ENCODE data around the gene FOXA3. TPM values are rescaled to one million over a fixed set of nuclear protein-coding genes. Genes with fewer than 3 reads are reported as not detected.
A peak's percentile ranks its signal among the peaks of the same experiment; 100 is the strongest.

Gene FOXA3
- total and polyA plus RNA-seq, 10 of the 15 experiments (the other 5 are each of a cell fraction or from before 2014, with no cell fraction given): 0.04 to 0.83 (median 0.11) TPM; not detected in 5

DNA sequence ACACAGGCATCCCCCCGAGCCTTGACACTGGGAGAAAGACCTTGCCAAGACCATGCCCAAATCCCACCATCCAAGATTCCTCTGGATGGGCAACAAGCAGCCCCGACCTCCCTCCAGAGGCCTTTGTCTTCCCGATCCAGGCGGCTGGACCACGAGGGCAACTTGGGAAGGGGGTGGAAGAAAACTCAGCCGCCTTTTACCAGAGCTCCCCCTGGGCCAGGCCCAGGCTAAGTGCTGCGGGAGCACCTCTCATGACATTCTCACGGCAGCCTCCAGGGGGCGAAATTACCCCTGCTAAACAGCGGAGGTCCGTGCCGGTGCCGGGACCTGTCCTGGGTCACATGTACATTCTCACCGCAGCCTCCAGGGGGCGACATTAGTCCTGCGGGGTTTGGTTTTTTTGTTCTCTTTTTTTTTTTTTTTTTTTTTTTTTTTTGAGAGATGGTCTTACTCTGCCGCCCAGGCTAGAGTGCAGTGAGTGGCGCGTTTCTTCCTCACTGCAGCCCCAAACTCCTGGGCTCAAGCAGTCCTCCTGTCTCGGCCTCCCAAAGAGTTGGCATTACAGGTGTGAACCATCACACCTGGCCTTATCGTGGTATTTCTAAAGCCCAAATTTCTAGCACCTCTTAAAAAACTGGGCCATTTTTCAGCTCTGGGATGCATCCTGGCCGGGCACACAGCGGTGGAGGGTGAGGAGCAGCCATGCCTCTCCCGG is 47.0 kb upstream of the FOXA3 start:
- peak; percentile 75 for DNase-seq (ENCODE audit: low read depth, low spot score)
- H4K20me1 ChIP-seq (ENCODE audit: control insufficient read depth, insufficient read depth): no peaks in the 10 kb centered on the region
- H2AFZ ChIP-seq (ENCODE audit: control insufficient read depth, low read depth, low read length): no peak overlapping the region
- H3K4me1 ChIP-seq (ENCODE audit: control insufficient read depth, insufficient read depth, low read length): no peaks in the 10 kb centered on the region
- WGBS (ENCODE audit: insufficient coverage, insufficient replicate concordance, low lambda C conversion rate, missing lambda C conversion rate): 20% methylated on average over 23 of the region's 24 CpGs
- H3K27ac ChIP-seq (ENCODE audit: control insufficient read depth, insufficient read depth): no peak overlapping the region
- H3K4me3 ChIP-seq: no peak overlapping the region
- H3K9ac ChIP-seq (ENCODE audit: control insufficient read depth, insufficient read depth, low read length): no peak overlapping the region
- no TSS peak for BruUV-seq (replicated peaks)
- peaks cover 4 to 6% of the 10 kb centered on the region in 2 experiments for H3K36me3 ChIP-seq (ENCODE audit: control insufficient read depth in 2 of 2, insufficient read depth in 2 of 2, low read length in 1 of 2)
- POLR2A ChIA-PET: interaction anchor here (0.6 to 1.9 kb wide), 5 partner anchors 17 to 65 kb away, joined by 3 to 8 read pairs (median 4); partner anchors contain the start of gene SYMPK
- intact Hi-C loops (cut with micrococcal nuclease; ENCODE audit: unreplicated experiment): loop anchor here (1.0 to 10.0 kb wide), 3 partner anchors 66 to 178 kb away; partner anchors contain the start of genes CCDC61 and MYPOP
- no peaks in the 10 kb centered on the region for H3K27me3 ChIP-seq (replicated peaks in 1 of 2; ENCODE audit: control insufficient read depth in 2 of 2, insufficient read depth in 2 of 2, low read length in 1 of 2)
- in situ Hi-C loops (cut with MboI): no loop called here
- SMC1A ChIA-PET (ENCODE audit: uncharacterized antibody, unreplicated experiment): interaction anchor here (0.6 to 1.8 kb wide), 5 partner anchors 17 to 200 kb away, joined by 3 to 9 read pairs (median 5); partner anchors contain the start of gene SYMPK
- ATAC-seq: peak; percentile 99
- H3K9me3 ChIP-seq (replicated peaks; ENCODE audit: control insufficient read depth, insufficient read depth, low read length): no peaks in the 10 kb centered on the region
- FAIRE-seq: peak; percentile 97
- CTCF ChIA-PET: interaction anchor here (0.5 to 2.4 kb wide), 44 partner anchors 9 to 525 kb away, joined by 3 to 28 read pairs (median 4); partner anchors contain the start of genes CCDC61, DMWD, FBXO46 and FOXA3
- no peak overlapping the region for H3K4me2 ChIP-seq (ENCODE audit: control insufficient read depth, insufficient read depth)
- no peaks in the 10 kb centered on the region for H3K79me2 ChIP-seq (ENCODE audit: control insufficient read depth, insufficient read depth, low read length)
- RAD21 ChIA-PET (ENCODE audit: unreplicated experiment): interaction anchor here (0.7 to 1.9 kb wide), 10 partner anchors 8 to 199 kb away, joined by 3 to 14 read pairs (median 6); partner anchors contain the start of genes CCDC61, FOXA3, IRF2BP1 and MYPOP
- peak; percentile 67; the same call in 1 of the 2 replicates for TF ChIP-seq MLLT1 (IDR thresholded peaks at IDR 0.05)
- TF ChIP-seq BMI1 (IDR thresholded peaks at IDR 0.05; ENCODE audit: borderline replicate concordance): no peak
- TF ChIP-seq, protein P1, sequence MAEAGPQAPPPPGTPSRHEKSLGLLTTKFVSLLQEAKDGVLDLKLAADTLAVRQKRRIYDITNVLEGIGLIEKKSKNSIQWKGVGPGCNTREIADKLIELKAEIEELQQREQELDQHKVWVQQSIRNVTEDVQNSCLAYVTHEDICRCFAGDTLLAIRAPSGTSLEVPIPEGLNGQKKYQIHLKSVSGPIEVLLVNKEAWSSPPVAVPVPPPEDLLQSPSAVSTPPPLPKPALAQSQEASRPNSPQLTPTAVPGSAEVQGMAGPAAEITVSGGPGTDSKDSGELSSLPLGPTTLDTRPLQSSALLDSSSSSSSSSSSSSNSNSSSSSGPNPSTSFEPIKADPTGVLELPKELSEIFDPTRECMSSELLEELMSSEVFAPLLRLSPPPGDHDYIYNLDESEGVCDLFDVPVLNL (IDR thresholded peaks at IDR 0.05; ENCODE audit: low read depth, low read length): 0 out of 2 replicates have a peak, but pooled peaks have one; percentile 24
- TF ChIP-seq MTA3 (IDR thresholded peaks at IDR 0.05; ENCODE audit: borderline replicate concordance, low read length): no peak
- no peak for TF ChIP-seq CEBPZ (IDR thresholded peaks at IDR 0.05; ENCODE audit: low read depth, low read length)
- 0 out of 2 replicates have a peak, but pooled peaks have one; percentile 32 for TF ChIP-seq TBL1XR1 (IDR thresholded peaks at IDR 0.05; ENCODE audit: low read depth, low read length)
- TF ChIP-seq MTA2 (IDR thresholded peaks at IDR 0.05; ENCODE audit: low read depth): no peak
- TF ChIP-seq TAF1 (IDR thresholded peaks at IDR 0.05; ENCODE audit: borderline replicate concordance, low read depth, low read length): no peak
- peak; percentile 72 for TF ChIP-seq FOXM1 (IDR thresholded peaks at IDR 0.05; ENCODE audit: low read depth, low read length)
- TF ChIP-seq EP300 (IDR thresholded peaks at IDR 0.05; ENCODE audit: borderline replicate concordance in 1 of 2, control insufficient read depth in 1 of 2, low read depth in 2 of 2, low read length in 2 of 2): no peak
- TF ChIP-seq EGR1 (IDR thresholded peaks at IDR 0.05; ENCODE audit: borderline replicate concordance in 1 of 2, low read depth in 2 of 2, low read length in 2 of 2): no peak
- no peak for TF ChIP-seq POLR2AphosphoS2 (IDR thresholded peaks at IDR 0.05; ENCODE audit: low read depth, low read length)
- TF ChIP-seq GABPA (IDR thresholded peaks at IDR 0.05; ENCODE audit: low read depth): no peak
- no peak for TF ChIP-seq NR2C1 (IDR thresholded peaks at IDR 0.05)
- TF ChIP-seq, protein P2, sequence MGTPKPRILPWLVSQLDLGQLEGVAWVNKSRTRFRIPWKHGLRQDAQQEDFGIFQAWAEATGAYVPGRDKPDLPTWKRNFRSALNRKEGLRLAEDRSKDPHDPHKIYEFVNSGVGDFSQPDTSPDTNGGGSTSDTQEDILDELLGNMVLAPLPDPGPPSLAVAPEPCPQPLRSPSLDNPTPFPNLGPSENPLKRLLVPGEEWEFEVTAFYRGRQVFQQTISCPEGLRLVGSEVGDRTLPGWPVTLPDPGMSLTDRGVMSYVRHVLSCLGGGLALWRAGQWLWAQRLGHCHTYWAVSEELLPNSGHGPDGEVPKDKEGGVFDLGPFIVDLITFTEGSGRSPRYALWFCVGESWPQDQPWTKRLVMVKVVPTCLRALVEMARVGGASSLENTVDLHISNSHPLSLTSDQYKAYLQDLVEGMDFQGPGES (IDR thresholded peaks at IDR 0.05): no peak

Measured in GM12878 (cell line).